EL (cell line): ENCODE data around the gene ZNF688.
"Not testable (repeated sequence)": the region's sequence is repeated elsewhere in the genome, so short reads cannot be mapped to it uniquely, and the experiment has no call there.

ENCODE experiments used
- DNase-seq: peaks from one replicate; pipeline ENCODE4 v3.0.0-alpha.2; 2016

Gene ZNF688

DNA sequence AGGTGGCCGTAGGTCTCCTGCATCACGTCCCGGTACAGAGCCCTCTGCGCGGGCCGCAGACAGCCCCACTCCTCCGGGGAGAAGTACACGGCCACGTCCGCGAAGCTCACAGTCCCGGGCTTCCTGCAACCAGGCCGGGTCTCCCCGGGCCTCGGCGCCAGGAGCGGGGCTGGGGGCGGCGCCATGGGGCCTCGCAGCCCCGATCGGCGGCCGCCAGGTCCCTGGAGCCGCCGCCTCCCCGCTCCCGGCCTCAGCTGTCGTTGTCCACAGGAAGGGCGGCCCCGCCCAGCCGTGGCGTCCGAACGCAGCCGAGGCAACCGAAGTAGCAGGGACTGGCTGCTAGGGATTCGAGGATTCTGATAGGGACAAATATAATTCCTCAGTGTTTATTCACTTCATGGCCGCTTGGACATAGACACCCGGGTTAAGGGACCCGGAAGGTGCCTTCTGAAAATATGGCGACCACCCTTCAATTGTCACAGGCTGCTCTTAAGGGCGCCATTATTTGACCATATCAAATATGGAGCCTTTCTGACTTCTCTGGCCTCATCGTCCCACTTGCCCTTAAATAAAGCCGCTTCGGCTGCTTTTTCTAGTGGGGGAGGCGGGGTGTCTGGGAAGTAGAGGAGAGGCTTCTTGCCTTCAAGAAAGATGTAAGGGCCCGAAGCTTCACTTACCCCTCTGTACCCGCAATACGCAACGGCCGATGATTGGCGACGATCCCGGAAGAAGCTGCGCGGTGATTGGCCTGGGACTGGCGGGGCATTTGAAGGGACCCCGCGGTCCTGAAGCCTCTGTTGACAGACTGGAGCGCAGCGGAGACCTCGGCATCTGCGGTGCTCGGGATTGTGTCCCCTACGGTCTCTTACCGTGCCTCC is at the start of gene ZNF688:
Gene ZNF688, minus strand, starts transcription at position 270 of the 878 bp plus-strand sequence. Its CDS starts 85 bp downstream, at position 185.
- peak; percentile 99 for DNase-seq

- DNase-seq: no peak
These were observed 48.7 kb upstream of the ZNF688 start for GRCh38 chr16:30620169-30620568.

DNA sequence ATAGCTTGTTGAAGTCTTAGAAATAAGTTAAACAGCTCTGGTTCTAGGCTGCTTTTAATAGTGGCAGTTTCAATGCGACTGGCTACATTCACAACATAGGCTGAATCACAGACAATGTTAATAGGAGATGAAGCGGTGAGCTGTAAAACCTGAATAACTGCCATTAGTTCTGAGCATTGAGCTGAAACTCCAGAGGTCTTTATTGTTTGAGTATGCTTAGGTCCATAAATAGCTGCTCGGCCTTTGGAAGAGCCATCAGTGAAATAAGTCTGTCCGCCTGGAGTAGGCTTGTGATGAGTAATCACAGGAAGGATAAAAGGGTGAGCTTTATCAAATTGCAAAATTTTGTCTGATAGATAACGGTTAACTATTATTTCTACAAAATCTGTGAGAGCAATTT is 48.1 kb upstream of the ZNF688 start:
- DNase-seq: no peak

DNA sequence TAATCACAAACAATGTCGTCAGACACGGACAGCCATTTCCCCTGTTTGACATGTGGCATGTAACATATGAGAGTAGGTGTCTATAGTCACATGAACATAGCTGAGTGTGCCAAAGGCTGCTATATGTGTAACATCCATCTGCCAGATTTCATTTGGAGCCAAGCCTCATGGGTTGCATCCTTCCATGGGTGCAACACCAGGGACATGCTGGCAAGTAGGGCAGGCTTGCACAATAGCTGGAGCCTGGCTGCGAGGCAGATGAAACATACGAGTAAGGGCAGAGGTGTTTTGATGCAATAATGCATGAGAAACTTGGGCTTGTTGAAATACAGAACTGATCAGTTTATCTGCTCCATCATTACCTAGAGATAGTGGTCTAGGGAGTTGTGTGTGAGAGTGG is 47.7 kb upstream of the ZNF688 start:
- DNase-seq: no peak

- peak; percentile 28 for DNase-seq
These were observed 44.0 kb upstream of the ZNF688 start for GRCh38 chr16:30615358-30616091.

DNA sequence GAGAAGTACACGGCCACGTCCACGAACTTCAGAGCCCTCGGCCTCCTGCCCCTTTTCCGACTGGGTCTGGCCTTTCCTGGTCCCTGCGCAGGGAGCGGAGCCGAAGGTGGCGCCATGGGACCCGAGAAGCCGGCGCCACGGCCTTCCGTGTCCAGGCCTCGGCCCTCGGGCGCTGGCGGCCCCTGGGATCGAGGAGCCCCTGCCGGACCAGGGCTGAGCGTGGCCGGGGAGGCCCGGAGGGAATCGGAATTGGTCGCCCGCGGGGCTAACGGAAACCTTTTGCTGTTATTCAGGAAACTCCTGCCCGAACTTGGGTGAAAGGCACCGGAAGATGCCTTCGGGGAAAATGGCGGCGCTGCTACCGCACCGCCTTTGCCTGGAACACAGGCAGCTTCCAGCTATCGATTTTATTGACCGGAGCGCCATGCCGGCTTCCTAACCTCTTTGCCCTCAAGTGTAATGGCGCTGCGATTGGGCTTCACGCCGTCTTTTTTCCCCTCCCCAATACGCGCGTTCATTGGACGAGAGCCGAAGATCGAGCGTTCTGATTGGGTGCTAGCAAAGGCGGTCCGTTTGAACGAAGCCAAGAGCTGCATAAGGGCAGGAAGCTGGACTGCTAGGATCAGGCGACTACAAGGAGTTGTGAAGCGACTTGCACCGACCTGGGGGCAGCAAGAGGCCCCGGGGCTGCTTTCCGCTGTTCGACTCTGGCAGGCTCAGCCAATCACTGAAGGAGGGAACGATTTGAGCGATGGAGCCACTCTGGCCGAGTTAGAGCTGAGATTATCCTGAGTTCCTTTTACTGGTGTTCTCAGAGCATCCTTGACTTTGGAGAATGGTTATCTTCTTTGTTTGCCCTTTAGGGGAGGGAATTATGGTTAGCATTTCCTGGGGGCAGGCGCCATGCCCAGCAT is 38.7 kb upstream of the ZNF688 start, which contains the start of gene ZNF689:
Gene ZNF689, minus strand, starts transcription at position 464 of the 914 bp plus-strand sequence. Its CDS starts 348 bp downstream, at position 116.
- peak; percentile 97 for DNase-seq

DNA sequence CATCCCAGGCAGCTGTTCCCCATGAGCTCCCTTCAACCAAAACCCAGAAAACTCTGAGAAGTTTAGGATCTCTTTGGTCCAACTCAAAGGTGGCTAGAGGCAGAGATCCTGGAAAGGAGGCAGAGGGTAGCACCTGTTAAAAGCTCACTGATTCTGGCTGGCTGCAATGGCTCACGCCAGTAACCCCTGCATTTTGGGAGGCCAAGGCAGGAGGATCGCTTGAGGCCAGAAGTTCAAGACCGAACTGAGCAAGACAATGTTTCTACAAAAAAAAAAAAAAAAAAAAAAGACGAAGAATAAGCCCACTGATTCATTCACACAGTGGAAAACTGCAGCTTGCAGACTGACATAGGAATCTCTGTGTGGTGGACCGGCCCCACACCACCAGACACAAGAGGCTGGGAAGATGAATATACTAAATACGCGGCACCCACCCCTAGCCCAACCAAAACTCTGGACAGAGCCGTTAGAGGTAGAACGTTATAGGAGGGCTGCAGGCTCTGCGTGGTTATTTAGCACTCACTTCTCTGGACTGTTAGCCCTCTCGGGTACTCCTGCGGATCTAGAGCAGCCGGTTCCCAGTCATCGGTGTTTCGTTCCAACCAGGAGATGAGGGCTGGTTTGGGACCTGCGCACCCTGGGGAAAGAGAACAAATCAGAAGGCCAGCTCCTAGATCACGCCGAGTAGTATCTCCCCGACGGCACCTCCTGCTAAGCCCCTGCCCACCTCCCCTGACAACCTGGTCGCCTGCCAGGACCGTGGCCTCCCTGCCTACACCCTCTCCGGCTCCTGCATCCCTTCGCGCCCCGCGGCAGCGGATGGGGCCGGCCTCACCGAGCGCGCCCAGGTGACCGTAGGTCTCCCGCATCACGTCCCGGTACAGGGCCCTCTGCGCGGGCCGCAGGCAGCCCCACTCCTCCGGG is 37.8 kb upstream of the ZNF688 start:
- DNase-seq: peak; percentile 38

DNA sequence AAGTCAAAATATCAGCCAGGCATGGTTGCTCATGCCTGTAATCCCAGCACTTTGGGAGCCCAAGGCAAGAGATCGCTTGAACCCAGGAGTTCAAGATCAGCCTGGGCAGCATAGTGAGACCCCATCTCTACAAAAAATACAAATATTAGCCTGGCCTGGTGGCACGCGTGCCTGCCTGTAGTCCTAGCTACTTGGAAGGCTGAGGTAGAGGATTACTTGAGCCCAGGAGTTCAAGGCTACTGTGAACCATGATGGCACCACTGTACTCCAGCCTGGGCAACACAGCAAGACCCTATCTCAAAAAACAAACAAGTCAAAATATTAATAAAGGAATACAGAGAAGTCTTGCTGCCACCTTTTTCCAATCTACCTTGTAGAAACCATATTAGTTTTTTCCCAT is 34.5 kb upstream of the ZNF688 start:
- DNase-seq: no peak

DNA sequence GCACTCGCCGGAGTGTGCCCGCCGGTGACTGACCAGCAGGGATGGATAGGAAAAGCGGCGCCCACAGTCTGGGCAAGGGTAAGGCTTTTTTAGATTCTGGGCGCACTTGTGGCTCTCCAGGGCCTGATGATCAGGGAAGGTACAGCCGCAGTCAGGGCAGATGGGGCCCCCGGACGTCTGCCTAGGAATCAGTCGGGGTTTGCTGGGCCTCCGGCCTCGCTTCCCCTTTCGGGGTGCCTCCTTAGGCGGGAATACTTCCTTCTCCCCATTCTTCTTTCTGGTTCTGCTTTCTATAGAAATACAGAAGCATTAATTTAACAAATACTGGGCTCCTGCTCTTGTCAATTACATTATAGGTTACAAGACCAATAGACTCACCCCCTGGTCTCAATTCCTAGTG is 33.6 kb upstream of the ZNF688 start:
- no peak for DNase-seq

DNA sequence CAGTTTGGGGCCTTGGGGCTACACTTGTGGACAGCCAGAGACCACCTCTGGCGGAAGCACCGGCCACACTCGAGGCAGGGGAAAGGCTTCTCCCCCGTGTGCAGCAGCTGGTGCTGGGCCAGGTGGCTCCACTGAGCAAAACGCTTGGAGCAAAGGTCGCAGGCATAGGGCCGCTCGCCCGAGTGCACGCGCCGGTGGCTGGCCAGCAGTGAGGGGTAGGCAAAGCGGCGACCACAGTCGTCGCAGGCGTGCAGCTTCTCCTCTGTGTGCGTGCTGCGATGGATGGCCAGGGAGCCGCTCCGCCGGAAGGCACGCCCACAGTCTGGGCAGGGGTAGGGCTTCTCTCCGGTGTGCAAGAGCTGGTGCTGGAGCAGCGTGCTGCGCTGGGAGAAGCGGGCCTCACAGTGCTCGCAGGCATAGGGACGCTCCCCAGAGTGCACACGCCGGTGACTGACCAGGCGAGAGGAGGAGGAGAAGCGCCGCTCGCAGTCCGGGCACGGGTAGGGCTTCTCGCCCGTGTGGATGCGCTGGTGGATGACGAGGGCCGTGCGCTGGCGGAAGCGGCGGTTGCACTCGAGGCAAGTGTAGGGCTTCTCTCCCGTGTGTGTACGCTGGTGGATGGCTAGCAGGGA is 32.9 kb upstream of the ZNF688 start:
- no peak for DNase-seq

DNA sequence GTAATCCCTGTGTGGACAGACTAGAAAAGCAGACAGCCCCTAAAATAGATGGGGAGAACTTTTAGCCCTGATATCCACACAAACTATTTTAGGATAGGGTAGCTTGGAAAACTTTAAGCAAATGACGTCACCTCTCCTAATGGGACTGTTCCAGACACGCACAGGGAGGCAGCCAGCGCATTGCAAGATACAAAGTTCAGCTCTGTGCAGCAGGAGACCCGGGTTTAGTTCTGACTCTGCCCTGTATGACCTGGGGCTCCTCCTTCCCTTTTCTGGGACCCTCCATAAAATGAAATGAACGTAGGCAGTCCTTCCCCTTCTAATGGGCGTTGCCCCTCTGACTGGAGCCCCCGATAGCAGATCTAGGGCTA is 32.4 kb upstream of the ZNF688 start:
- no peak for DNase-seq

DNA sequence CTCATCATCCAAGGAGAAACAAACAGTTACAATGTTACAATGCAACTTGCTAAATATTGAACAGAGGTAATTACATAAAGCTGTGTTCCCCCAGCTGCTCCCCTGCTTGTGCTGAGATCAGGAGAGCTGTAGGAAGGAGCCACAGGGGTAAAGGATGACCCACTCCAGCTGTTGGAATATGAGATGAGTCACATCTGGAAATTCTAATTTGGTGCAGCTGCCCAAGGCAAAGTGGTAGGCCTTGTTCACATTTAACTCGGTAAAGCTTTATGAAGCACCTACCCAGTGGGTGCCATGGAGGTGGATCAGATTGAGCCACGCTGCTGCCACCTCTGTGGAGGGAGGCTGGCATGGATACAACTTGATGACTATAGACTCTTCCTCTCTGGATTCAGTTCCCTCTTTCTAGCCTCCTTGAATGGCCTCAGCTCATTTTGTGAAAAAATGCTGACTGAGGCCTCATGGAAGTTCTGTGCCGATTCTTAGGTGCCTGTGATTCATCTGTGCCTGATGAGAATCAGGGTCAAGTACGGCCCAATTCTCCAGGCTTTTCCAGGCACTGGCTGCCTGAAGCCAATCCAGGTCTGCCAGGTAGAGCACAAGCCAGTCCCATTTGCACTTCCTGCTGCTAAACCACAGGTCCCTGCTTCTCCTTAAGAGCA is 31.2 kb upstream of the ZNF688 start:
- peak; percentile 9 for DNase-seq

- DNase-seq: no peak
These were observed 30.5 kb upstream of the ZNF688 start for GRCh38 chr16:30601966-30602365.

GRCh38 chr16:30600929-30601328 is 29.4 kb upstream of the ZNF688 start:
- DNase-seq: no peak

- DNase-seq: no peak
These were observed 28.7 kb upstream of the ZNF688 start for GRCh38 chr16:30600215-30600614.

- no peak for DNase-seq
These were observed 21.4 kb upstream of the ZNF688 start for GRCh38 chr16:30592871-30593270.

- not testable (repeated sequence) for DNase-seq
These were observed 19.4 kb upstream of the ZNF688 start for GRCh38 chr16:30590869-30591268.

- DNase-seq: not testable (repeated sequence)
These were observed 18.1 kb upstream of the ZNF688 start for GRCh38 chr16:30589582-30589981.

DNA sequence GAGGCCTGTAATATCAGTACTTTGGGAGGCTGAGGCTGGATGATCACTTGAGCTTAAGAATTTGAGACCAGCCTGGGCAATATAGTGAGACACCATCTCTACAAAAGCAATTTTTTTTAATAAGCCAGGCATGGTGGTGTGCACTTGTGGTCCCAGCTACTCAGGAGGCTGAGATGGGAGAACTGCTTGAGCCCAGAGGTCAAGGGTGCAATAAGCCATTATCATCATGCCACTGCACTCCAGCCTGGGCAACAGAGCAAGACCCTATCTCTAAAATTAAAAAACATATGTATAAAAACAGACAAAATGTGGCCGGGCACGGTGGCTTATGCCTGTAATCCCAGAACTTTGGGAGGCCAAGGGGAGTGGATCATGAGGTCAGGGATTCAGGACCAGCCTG is 17.1 kb upstream of the ZNF688 start:
- no peak for DNase-seq

DNA sequence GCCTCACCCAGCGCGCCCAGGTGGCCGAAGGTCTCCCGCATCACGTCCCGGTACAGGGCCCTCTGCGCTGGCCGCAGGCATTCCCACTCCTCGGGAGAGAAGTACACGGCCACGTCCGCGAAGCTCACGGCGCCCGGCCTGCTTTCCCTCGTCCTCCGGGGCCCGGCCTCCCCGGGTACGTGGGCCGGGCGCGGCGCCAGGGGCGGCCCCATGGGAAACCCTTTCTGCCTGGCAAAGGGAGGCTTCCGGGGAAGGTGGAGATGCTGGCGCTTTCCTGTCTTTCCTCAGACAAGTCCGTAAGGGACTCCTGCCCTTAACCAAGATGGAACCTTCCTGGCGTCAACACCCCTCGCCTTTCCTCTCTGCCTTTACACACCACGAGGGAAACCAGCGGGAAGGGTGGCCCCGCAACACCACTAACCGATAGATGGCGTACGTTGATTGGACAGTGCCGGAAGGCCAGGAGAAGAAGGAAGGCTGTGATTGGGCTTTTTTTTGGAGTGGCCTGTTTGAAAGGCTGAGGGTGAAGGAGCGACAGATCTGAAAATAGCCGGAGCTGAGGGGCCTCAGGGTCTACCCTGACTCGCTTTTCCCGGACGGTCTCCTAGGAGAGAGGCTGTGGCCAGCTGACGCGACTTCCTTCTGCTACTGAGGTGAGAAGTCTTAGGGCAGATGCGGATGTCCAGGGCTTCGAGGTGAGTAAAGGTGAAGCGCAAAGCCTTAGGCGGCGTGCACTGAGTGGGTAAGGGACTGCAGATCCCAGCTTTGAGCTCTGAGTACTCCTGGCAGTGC is 14.1 kb upstream of the ZNF688 start, which contains the start of gene ZNF785:
Gene ZNF785, minus strand, starts transcription at position 298 of the 792 bp plus-strand sequence. Its CDS starts 86 bp downstream, at position 212.
- DNase-seq: peak; percentile 99
